Heart left ventricle (tissue), 13 donors: Measurements from ENCODE around the gene PAQR4.

Source experiments
- POLR2A ChIP-seq, 2 donors: fragments of 450-650 bp; IDR thresholded peaks; one replicate each; pipeline ENCODE4 v1.6.1; 2017; ENCODE audit warnings: antibody characterized with exemption in 2 of 2, mild to moderate bottlenecking in 2 of 2, moderate library complexity in 2 of 2
- TF ChIP-seq, protein P1 (sequence below), 12 donors: fragments of 200-600 bp; sonication (generic) in 4 of 12; IDR thresholded peaks; one replicate each; pipeline versions ENCODE4 v1.5.0 to v1.8.0; 2018 to 2022; ENCODE audit warnings: antibody characterized with exemption in 12 of 12, mild to moderate bottlenecking in 5 of 12
- donor health status: ischemic (EF 13 %, LVEDD 7.1; RV severe dilation, severe dysfunction).
- donor health status: DM: no; HTN: yes; CAD: no.
- donor health status: DM: no; HTN: no; CAD: no.
- donor health status: ischemic (EF 25% LVEDD 6.9; RV normal size, moderate dysfunction).
- donor health status: ischemic (EF 25% LVEDD 5.7; RV mildly dilated, moderate dysfunction).
- donor health status: ischemic (EF 35%, LVEDD 5.7; RV mildly dilated, moderate dysfunction).
- donor health status: nonischemic (EF 11% LVEDD 7.7; RV severe dilation, severe dysfunction).
- donor health status: DM: yes; HTN: yes; CAD: no.
- donor health status: PGD.
- donor health status: ischemic (EF 29% LVEDD 5.4; RV normal size, mild dysfunction).
- donor health status: nonischemic (EF 23%, LVEDD 6.1; RV moderate dilation, normal function).

GRCh38 chr16:2973605-2974318, 4.6 kb downstream of the PAQR4 start:
- TF ChIP-seq, protein P1, sequence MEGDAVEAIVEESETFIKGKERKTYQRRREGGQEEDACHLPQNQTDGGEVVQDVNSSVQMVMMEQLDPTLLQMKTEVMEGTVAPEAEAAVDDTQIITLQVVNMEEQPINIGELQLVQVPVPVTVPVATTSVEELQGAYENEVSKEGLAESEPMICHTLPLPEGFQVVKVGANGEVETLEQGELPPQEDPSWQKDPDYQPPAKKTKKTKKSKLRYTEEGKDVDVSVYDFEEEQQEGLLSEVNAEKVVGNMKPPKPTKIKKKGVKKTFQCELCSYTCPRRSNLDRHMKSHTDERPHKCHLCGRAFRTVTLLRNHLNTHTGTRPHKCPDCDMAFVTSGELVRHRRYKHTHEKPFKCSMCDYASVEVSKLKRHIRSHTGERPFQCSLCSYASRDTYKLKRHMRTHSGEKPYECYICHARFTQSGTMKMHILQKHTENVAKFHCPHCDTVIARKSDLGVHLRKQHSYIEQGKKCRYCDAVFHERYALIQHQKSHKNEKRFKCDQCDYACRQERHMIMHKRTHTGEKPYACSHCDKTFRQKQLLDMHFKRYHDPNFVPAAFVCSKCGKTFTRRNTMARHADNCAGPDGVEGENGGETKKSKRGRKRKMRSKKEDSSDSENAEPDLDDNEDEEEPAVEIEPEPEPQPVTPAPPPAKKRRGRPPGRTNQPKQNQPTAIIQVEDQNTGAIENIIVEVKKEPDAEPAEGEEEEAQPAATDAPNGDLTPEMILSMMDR (IDR thresholded peaks at IDR 0.05): no peak
- no peak for TF ChIP-seq POLR2A (IDR thresholded peaks at IDR 0.05)
